22Rv1 (cell line): ENCODE measurements around the gene PTP4A1.

Experiments
- H3K27ac ChIP-seq: fragments of 450-650 bp; 2 replicates; pipeline ENCODE4 v1.5.1; 2017
- ZFX ChIP-seq: fragments of 450-650 bp; IDR thresholded peaks from 2 replicates; pipeline ENCODE4 v1.6.1; 2017; ENCODE audit warnings: antibody characterized with exemption, borderline replicate concordance
- TF ChIP-seq, protein P1 (sequence below): fragments of 450-650 bp; IDR thresholded peaks from 2 replicates; pipeline ENCODE4 v1.5.1; 2017; ENCODE audit warnings: mild to moderate bottlenecking

The PTP4A1 gene

DNA sequence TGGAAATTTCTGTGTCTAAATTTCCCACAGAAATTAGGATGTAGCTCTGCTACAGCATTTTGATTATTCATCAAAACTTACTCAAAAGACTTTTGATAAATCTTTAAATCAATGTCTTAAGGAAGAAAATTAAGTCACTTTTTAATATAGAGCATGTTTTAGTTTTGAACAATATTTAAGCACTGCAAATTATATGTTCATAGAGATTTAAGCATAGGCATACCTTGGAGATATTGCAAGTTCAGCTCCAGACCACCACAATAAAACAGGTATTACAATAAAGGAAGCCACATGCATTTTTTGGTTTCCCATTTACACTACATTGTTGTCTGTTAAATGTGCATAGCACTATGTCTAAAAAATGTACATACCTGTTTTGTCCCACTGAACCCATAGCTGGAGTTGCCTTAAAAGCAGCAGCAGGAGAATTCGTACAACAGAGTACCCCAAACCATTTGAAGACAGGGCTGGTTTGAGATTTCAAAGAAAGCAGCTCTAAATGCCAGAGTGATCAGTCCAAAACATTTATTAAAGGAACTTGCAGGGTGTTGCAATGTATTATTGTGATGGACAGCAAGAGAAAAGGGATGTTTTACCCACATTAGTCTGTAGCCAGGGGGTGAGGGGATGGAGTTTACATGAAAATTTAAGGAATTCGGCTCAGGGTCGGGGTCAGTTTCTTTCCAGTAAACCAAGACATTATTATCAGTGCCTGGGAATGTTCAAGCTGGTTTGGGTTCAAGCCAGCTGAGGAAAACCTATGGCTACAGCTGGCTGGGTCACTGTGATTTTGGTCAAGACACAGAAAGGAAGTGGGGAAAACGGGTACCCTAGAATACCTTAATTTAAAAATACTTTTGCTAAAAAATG is 6.3 kb upstream of the PTP4A1 start:
- peak overlapping the region; percentile 99 for H3K27ac ChIP-seq
- no peak for TF ChIP-seq ZFX
- TF ChIP-seq, protein P1, sequence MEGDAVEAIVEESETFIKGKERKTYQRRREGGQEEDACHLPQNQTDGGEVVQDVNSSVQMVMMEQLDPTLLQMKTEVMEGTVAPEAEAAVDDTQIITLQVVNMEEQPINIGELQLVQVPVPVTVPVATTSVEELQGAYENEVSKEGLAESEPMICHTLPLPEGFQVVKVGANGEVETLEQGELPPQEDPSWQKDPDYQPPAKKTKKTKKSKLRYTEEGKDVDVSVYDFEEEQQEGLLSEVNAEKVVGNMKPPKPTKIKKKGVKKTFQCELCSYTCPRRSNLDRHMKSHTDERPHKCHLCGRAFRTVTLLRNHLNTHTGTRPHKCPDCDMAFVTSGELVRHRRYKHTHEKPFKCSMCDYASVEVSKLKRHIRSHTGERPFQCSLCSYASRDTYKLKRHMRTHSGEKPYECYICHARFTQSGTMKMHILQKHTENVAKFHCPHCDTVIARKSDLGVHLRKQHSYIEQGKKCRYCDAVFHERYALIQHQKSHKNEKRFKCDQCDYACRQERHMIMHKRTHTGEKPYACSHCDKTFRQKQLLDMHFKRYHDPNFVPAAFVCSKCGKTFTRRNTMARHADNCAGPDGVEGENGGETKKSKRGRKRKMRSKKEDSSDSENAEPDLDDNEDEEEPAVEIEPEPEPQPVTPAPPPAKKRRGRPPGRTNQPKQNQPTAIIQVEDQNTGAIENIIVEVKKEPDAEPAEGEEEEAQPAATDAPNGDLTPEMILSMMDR: no peak

DNA sequence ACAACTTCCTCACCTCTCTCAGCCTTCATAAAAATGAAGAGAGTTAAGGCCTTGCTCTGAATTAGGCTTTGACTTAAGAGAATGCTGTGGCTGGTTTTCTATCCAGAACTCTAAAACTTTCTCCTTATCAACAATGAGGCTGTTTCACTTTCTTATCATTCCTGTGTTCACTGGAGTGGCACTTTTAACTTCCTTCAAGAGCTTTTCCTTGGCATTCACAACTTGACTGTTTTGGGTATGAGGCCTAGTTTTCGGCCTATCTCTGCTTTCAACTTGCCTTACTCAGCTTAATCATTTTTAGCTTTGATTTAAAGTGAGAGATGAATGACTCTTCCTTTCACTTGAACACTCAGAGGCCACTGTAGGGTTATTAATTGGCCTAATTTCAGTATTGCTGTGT is 4.3 kb upstream of the PTP4A1 start:
- TF ChIP-seq, protein P1: no peak
- TF ChIP-seq ZFX: no peak
- peak overlapping the region; percentile 1; the same call in 1 of the 2 replicates for H3K27ac ChIP-seq

DNA sequence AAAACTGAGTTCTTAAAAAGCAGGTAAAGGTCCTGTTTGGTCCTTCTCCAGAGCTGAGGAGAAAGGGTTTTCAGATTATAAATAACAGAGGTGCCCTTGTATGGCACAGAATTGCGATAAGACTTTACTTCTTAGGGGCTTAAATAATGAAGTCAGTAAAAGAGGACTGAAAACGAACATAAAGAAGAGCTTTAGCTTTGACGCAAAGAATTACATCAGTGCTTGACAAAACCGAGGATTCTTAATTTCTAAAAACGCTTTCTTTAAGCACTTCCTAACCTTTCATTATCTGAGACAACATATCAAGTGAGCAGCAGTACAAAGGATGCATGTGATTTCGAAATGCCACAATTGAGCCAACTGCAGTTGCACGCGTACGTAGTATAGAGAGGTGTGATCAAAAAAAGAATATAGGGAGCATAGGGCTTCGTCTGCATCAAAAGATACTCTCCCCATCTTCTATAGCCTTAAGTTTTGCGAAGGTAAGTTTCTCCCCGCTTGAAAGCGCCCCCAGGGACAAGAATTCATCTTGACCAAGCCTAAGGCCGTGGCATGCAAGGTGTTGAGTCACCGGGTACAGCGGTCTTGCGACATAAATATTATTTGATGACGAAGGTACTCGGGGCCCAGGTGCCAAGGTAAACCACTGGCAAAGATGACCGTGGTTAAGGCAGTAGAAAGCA is 778 bp upstream of the PTP4A1 start:
- no peak for TF ChIP-seq ZFX
- TF ChIP-seq, protein P1: no peak
- H3K27ac ChIP-seq: peak overlapping the region; percentile 99

DNA sequence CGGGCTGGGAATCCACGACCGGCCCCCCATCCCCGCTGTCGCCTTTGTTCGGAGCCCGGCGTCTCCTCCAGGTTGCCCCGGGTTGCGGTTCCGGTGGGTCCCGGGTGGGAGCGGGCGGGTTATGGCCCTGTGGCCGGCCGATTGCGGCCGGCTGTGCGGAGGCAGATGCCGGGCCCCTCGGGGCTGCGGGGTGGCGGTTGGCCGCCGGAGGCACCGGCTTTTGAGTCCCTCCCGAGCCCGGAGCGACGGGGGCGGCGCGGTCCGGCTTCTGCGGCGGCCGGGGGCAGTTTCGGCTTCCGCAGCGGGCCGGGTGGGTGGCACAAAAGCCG is 431 bp downstream of the PTP4A1 start:
- H3K27ac ChIP-seq: peak overlapping the region; percentile 99
- TF ChIP-seq ZFX: no peak
- TF ChIP-seq, protein P1: no peak

DNA sequence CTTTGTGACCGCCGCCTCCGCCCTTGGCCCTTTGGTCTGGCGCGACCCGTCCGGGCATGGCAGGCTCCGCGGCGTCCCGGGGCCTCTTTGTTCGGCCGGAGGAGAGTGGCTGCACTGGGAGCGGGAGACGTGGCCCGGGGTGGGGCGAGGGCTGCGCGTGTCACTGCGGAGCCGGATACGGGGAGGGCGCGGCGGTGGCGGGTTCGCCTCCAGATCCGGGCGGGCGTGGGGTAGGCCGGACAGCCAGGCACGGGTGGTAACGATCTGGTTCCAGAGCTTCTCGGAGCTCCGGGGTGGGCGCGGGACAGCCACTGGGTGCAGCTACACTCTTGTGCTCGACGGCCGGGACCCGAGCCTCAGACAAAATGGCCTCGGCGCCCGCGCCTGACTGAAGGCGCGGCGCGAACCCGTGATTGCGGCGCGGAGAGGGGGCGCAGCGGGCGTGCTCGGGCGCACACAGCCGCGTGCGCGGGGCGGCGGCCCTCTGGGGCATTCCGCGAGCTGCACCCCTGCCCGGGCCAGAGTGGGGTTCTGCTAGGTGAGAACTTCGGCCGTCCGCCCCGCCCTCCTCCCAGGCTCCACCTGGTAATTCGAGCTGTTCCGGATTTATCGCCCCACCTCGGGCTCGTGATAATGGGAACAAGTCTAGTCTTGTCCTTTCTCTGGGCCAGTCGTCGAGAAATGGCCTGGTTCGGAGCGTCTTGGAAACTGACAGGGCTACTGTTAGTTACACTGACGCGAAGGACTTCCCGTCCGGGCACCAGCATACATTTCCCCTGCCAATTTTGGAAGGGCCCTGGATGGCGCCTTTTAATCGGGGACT is 1.0 kb downstream of the PTP4A1 start:
- H3K27ac ChIP-seq: peak overlapping the region; percentile 99
- TF ChIP-seq ZFX: no peak
- TF ChIP-seq, protein P1: no peak

DNA sequence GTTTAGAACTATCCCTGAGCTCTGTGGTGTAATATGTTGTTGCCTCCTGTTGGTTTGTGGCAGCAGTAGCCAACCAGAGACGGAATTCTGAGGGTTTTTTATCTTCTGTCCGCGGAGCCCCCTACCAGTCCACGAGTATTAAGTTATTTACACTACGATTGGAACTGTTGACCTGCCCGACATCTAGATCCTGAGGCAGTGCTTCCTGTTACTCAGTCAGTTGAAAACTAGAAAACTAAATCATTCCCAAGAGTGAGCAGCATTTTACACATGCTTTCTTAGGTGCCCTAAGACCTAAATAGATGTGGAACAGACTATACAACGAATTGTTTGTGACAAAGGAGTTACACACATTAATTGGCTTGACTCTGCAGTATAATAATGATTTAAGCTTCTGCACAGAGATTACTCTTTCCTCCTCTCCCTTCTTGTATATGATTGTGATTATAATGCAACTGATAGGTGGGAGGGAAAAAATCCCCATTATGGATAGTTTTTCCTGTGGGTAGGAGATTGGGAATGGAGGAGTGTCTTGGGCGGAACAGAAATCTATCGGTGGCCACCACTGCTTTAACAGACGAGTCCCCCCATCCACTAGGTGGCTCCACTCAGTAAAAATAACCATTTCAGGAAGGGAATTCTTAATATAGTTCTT is 1.7 kb downstream of the PTP4A1 start:
- H3K27ac ChIP-seq: peak overlapping the region; percentile 99
- TF ChIP-seq, protein P1: peak; percentile 81
- TF ChIP-seq ZFX: no peak
